ENCODE measurements around the gene TCEAL7.

- no peak for TF ChIP-seq EZH2 (IDR thresholded peaks at IDR 0.05; ENCODE audit: borderline replicate concordance, low read depth, low read length, severe bottlenecking)
- TF ChIP-seq, protein P1, sequence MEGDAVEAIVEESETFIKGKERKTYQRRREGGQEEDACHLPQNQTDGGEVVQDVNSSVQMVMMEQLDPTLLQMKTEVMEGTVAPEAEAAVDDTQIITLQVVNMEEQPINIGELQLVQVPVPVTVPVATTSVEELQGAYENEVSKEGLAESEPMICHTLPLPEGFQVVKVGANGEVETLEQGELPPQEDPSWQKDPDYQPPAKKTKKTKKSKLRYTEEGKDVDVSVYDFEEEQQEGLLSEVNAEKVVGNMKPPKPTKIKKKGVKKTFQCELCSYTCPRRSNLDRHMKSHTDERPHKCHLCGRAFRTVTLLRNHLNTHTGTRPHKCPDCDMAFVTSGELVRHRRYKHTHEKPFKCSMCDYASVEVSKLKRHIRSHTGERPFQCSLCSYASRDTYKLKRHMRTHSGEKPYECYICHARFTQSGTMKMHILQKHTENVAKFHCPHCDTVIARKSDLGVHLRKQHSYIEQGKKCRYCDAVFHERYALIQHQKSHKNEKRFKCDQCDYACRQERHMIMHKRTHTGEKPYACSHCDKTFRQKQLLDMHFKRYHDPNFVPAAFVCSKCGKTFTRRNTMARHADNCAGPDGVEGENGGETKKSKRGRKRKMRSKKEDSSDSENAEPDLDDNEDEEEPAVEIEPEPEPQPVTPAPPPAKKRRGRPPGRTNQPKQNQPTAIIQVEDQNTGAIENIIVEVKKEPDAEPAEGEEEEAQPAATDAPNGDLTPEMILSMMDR (IDR thresholded peaks at IDR 0.05; ENCODE audit: borderline replicate concordance, extremely low read depth, low read length, poor library complexity, severe bottlenecking), result no peak
Observed at GRCh38 chrX:103344606-103345005, 14.6 kb downstream of the TCEAL7 start.
